ENCODE results near the gene EID1. TPM values are rescaled to one million over a fixed set of nuclear protein-coding genes. Genes with fewer than 3 reads are reported as not detected.

EID1 gene
- total RNA-seq, 4 donors from 2014 or later: 57.6 to 88.6 (median 84.7) TPM

GRCh38 chr15:48929661-48930060, 51.7 kb downstream of the EID1 start:
- no peaks in the 10 kb centered on the region for H3K36me3 ChIP-seq
- peaks cover 2% of the 10 kb centered on the region for H3K4me1 ChIP-seq
- no peaks in the 10 kb centered on the region for H3K27me3 ChIP-seq
- no peak for DNase-seq (ENCODE audit: low spot score in 2 of 2)
- 67% methylated on average over 3 of the region's 3 CpGs for WGBS
- H3K4me3 ChIP-seq: no peak overlapping the region
- no peaks in the 10 kb centered on the region for H3K9me3 ChIP-seq
- no peak overlapping the region for H3K27ac ChIP-seq
- no peak for TF ChIP-seq EP300 (IDR thresholded peaks at IDR 0.05)
- no peak for TF ChIP-seq POLR2AphosphoS5 (IDR thresholded peaks at IDR 0.05)
- TF ChIP-seq CTCF (IDR thresholded peaks at IDR 0.05): no peak
- TF ChIP-seq POLR2A (IDR thresholded peaks at IDR 0.05): no peak

Other genes with a start within 250 kb of the EID1 start
- 10 to 100 TPM; 12.6 to 24.6 (median 21.0) TPM for gene FBN1, start 232.4 kb upstream of the EID1 start, total RNA-seq
- gene CEP152, start 67.1 kb upstream of the EID1 start, total RNA-seq: 1 to 10 TPM; 4.0 to 7.1 (median 6.3) TPM
- 1 to 10 TPM; 1.4 to 2.5 (median 1.6) TPM for gene SHC4, start 85.8 kb downstream of the EID1 start, total RNA-seq
- 10 to 100 TPM; 21.8 to 58.6 (median 38.7) TPM for gene SECISBP2L, start 168.3 kb downstream of the EID1 start, total RNA-seq